Adipose tissue (tissue), 3 donors: ENCODE measurements around the gene PLPP3. TPM values are rescaled to one million over a fixed set of nuclear protein-coding genes. Genes with fewer than 3 reads are reported as not detected.
"Not testable (repeated sequence)": the region's sequence is repeated elsewhere in the genome, so short reads cannot be mapped to it uniquely, and the experiment has no call there.

ENCODE experiments used
- H3K27ac ChIP-seq: one replicate; pipeline ENCODE4 v1.5.1; 2013; ENCODE audit warnings: low read depth, low read length
- WGBS, 3 donors: extraction: QIAGEN DNeasy Blood & Tissue Kit; methylation state at CpG; one replicate each; pipeline ENCODE4 v1.1.7; 2013; 5-methylcytosine and 5-hydroxymethylcytosine counted together
- polyA plus RNA-seq, 3 donors: library from polyadenylated mRNA; stranded (reverse); fragments of 200-250 nt; gene quantifications; one replicate each; pipeline ENCODE4 v1.2.3, GENCODE V29; 2013
- donor health status: healthy with polysubstance abuse.
- donor health status: Bipolar disorder and iron deficiency.
- donor health status: healthy.

PLPP3 gene
- 100 to 1,000 TPM in 1 of 3 donors, 10 to 100 TPM in 2; 24.1 to 174 (median 93.5) TPM for polyA plus RNA-seq

DNA sequence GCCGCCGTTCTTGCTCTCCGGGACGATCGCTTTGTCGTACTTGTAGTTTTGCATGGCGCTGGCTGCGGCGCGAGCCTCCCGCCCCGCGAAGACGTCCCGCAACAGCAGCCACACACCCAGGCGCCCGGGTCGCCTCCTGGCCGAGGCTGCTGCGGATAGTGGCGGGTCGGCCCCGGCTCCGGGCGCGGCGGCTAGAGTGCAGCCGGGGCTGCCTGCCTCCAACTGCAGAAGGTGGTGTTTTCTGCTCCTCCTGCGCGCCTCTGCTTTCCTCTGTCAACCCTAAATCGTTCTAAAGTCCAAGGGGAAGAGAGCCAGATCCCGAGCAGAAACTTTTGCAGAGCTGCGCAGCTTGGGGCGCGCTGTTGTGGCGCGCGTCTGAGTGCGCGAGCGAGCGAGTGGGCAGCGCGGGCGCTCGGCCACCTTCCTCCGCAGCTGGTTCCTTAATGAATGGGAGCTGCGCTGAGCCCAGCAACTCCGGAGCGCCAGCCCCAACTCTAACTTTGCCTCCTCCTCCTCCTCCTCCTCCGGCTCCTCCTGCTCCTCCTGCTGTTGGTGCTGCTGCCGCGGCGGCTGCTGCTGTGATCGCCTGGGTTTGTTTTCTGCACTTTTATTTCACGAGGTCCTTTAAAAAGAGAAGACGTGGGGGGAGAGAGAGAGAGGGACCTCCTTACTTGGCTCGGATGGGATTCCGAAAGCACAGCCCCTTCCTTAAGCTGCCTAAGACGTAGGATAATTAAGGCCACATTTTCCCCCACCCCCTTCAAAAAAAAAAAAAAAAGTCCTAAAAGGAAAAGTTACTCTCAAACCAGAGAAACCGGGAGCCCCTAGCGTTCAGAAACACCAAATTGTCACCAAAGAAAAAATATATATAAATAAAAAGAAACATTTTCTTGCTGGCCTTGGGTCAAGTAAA lies at the start of gene PLPP3:
Gene PLPP3, minus strand, starts transcription at position 601 of the 913 bp plus-strand sequence. Its CDS starts 547 bp downstream, at position 54.
- 0% methylated on average over 50 to 62 of the region's 62 CpGs for WGBS, 3 donors
- H3K27ac ChIP-seq: peak within 1 kb of the TSS; percentile 68

DNA sequence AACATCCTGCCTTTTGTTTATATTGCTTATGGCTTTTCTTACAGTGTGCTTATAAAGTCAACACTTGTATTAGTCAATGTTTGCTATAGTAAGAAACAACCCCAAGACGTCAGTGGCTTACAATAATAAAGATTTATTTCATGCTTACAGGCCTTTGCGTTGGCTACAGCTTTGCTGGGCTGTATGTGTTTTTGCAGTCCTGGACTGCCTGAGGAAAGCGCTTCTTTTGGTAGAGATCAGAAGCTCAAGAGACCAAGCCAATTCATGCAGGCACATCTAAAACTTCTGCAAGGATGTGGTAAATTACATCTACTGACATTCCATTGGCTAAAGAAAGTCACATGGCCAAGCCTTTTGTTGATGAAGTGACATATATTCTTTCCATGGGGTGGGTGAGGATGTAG lies 48.3 kb upstream of the PLPP3 start:
- no peak overlapping the region for H3K27ac ChIP-seq
- WGBS, 3 donors: 80 to 84% (median 83%) methylated on average over 3 of the region's 3 CpGs

DNA sequence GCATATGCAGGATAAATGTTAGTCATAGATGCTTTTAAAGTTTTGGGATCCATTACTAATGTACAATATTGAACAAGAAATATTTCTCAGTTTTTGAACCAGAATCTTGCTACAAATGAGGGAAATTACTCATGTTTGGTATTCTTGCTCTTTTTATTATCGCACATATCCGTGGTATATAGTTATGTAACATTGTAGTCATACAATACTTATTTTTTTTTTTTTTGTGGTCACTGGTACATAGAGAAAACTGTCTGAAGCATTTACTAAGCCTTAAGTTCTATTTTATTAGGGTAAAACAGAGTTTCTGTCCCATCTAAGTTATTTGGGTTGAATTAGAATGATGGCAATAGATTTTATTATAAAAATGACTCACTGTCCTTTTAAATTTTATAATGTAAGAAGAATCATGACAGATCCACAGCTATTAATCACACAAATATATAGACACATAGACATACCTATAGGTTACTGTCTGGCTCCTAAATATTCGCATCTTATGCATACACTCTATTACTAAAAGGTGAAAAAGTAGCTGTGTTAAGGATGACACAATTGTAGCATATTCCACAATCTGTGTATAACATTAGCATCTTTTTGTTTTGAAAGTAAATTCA lies 47.8 kb upstream of the PLPP3 start:
- WGBS, 3 donors: 75 to 76% (median 76%) methylated on average over 3 of the region's 3 CpGs
- no peak overlapping the region for H3K27ac ChIP-seq

DNA sequence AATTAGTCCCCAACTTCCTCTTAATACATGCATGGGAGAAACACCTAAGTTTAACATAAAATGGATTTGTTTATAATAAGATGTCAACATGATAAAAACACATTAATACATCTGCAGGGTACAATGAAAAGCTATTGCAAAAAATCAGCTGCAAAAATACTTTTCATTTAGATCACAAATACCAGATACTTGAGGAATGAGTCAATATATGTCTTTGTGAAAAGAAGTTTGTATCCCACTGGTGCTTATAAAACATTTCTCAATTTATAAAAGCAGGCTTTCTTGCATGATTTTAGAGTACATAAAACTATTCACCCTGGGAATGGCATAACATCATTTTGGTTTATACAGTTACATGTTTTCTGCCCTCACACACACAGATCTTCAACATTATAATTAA lies 47.2 kb upstream of the PLPP3 start:
- H3K27ac ChIP-seq: no peak overlapping the region

DNA sequence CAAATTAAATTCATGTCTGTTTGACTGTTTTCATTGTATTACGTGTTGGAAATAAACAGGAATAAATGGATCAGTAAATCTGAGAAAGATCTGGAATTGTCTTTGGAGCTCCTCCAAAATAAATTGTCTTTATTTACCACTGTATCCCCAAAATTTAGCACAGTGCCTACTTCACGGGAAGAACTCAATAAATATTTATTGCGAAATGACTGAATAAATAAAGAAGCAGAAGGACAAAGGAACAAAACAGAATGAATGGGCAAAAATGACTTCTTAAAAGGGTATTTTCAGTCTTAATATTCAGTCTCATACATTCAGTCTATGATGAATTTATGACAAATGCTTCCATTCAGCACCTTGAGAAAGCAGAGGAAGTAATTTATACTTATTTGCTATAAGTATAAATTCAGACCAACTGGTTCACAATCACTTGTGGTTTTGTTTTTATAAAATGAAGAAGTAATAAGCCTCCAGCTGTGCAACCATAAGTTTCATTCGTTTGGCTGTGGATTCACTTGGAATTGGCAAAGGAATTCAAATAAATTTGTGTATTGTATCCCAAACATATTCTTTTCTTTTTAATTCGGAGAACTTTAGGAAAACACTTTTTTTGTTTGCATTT lies 46.6 kb upstream of the PLPP3 start:
- WGBS, 3 donors: 53 to 65% (median 60%) methylated on average over 5 of the region's 5 CpGs
- no peak overlapping the region for H3K27ac ChIP-seq

DNA sequence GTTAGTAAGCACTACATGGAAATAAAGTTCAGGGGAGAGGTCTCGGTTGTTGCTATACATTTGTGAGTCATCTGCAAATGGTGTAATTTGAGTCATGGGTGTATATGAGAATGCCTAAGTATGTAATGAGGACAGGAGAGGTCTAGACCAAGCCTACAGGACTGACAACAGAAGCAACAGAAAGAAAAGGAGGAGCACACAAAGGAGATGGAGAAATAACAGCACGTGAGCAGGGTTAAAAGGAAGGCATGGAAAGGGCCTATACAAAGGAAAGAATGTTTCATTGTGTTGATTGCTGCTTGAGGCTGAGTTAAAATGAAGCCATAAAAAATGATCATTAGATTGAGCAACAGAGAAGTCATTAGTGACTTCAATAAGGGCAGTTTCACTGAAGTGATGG lies 37.8 kb upstream of the PLPP3 start:
- H3K27ac ChIP-seq: no peak overlapping the region
- WGBS, 3 donors: 76 to 94% (median 92%) methylated on average over 2 of the region's 2 CpGs

DNA sequence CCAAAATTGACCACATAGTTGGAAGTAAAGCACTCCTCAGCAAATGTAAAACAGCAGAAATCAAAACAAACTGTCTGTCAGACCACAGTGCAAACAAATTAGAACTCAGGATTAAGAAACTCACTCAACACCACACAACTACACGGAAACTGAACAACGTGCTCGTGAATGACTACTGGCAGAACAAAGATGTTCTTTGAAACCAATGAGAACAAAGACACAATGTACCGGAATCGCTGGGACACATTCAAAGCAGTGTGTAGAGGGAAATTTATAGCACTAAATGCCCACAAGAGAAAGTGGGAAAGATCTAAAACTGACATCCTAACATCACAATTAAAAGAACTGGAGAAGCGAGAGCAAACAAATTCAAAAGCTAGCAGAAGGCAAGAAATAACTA lies 31.4 kb upstream of the PLPP3 start:
- H3K27ac ChIP-seq: not testable (repeated sequence)
- 76 to 95% (median 94%) methylated on average over 6 of the region's 6 CpGs for WGBS, 3 donors

DNA sequence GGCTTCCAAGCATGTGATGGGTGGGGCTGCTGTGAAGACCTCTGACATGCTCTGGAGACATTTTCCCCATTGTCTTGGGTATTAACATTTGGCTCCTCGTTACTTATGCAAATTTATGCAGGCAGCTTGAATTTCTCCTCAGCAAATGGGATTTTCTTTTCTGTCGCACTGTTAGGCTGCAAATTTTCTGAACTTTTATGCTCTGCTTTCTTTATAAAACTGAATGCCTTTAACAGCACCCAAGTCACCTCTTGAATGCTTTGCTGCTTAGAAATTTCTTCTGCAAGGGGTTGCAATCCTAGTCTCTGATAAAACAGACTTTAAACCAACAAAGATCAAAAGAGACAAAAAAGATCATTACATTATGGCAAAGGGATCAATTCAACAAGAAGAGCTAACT lies 30.7 kb upstream of the PLPP3 start:
- not testable (repeated sequence) for H3K27ac ChIP-seq
- WGBS, 3 donors: 31 to 65% (median 55%) methylated on average over 2 of the region's 2 CpGs

DNA sequence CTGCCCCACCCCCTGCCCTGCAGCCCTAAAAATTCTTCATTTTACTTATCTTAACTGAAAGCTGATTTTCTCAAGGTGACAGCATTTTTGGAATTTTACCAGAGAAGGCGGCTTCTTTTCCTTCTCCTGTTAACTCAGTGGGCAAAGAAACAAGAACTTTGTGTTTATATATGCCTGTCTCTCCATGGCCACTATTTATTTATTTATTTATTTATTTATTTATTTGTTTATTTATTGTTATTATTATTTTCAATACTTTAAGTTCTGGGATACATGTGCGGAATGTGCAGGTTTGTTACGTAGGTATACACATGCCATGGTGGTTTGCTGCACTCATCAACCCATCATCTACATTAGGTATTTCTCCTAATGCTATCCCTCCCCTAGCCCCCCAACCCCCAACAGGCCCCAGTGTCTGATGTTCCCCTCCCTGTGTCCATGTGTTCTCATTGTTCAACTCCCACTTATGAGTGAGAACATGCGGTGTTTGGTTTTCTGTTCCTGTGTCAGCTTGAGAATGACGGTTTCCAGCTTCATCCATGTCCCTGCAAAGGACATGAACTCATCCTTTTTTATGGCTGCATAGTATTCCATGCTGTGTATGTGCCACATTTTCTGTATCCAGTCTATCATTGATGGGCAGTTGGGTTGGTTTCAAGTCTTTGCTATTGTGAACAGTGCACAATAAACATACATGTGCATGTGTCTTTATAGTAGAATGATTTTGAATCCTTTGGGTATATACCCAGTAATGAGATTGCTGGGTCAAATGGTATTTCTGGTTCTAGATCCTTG lies 16.2 kb upstream of the PLPP3 start:
- WGBS, 3 donors: 93 to 99% (median 97%) methylated on average over 5 of the region's 5 CpGs
- H3K27ac ChIP-seq: not testable (repeated sequence)

DNA sequence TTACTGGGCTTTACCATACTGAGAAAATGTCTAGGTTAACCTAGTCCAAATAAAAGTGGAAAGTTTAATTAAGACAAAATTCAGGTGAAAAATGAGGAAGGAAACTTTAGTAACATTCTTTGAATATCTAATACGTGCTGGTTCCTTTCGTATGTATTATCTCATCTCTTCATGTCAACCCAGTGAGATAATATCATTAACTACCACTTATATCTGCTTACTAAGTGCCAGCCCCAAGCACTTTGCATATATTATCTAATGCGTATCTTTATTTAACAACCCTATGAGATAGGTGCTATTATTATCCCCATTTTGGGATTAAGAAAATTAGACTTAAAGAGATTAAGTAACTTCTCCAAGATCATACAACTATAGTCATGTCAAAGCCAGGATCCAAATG lies 12.5 kb upstream of the PLPP3 start:
- WGBS, 3 donors: 42 to 59% (median 58%) methylated on average over 3 of the region's 3 CpGs
- H3K27ac ChIP-seq: no peak overlapping the region

DNA sequence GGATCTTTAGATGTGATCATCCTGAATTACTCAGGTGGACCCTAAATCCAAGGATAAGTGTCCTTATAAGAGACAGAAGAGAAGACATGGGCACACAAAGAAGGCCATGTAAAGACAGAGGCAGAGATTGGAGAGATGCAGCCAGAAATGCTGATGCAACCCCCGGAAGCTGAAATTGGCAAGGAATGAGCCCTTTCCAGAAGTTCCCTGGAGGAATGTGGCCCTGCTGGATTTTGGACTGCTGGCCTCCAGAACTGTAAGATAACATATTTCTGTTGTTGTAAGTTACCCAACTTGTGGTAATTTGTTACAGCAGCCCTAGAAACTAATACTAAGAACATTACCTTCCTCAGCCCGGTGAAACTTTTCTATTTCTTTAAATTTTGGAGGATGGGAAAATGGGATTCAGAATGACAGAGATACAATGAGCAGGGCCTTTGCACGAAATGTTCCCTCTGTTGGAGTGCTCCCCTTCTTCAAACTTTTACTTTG lies 11.2 kb upstream of the PLPP3 start:
- no peak overlapping the region for H3K27ac ChIP-seq
- 80 to 85% (median 84%) methylated on average over 3 of the region's 3 CpGs for WGBS, 3 donors

DNA sequence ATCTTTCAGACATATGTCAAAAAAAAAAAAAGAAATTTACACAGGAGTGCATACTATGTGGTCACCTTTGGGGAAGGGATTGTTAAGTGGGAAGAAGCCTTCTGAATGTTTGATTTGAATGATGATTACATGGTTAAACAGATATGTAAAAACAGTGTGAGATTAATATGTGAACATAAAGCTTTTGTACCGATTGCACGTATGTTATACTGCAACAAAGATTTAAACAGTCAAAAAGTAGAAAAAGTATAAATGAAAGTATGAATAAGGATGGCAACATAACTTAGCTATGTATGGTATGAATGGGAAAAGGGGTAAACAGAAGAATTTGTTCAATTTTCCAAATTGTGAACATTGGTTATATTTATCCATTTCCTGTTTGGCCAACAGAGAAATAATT lies 10.0 kb upstream of the PLPP3 start:
- no peak overlapping the region for H3K27ac ChIP-seq
- WGBS, 3 donors: 90 to 97% (median 95%) methylated on average over 2 of the region's 2 CpGs

DNA sequence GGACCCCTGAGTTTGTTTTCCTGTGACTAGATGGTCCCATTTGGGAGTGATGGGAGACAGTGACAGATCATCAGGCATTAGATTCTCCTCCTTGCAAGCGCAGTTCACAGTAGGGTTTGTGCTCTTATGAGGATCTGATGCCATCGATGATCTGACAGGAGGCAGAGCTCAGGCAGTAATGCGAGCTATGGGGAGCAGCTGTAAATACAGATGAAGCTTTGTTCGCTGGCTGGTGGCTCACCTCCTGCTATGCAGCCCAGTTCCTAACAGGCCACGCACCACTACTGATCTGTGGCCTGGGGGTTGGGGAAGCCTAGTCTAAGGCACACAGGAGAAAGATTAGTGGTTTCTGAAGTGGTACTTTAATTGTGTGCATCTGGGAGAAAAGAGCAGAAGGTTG lies 7.1 kb upstream of the PLPP3 start:
- no peak overlapping the region for H3K27ac ChIP-seq
- WGBS, 3 donors: 87 to 97% (median 95%) methylated on average over 5 of the region's 5 CpGs

DNA sequence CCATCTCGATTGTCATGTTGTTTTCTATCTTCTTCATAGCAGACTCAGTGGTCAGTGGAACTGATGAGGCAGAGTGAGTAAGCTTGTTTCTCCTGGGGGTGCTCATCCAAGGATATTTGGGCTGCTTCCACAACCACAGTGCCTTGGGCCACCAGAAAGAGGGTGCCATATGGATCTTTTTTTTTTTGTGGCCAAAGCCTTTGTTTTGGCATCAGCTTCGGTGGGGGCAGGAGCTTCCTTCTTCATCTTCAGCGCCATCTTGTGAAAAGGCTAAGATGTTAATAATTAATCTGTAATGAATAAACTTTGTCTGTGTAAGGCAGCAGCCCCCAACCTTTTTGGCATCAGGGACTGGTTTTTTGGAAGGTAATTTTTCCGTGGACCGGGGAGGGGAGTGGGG lies 6.6 kb upstream of the PLPP3 start:
- H3K27ac ChIP-seq: no peak overlapping the region
- 66 to 76% (median 71%) methylated on average over 5 of the region's 5 CpGs for WGBS, 3 donors

DNA sequence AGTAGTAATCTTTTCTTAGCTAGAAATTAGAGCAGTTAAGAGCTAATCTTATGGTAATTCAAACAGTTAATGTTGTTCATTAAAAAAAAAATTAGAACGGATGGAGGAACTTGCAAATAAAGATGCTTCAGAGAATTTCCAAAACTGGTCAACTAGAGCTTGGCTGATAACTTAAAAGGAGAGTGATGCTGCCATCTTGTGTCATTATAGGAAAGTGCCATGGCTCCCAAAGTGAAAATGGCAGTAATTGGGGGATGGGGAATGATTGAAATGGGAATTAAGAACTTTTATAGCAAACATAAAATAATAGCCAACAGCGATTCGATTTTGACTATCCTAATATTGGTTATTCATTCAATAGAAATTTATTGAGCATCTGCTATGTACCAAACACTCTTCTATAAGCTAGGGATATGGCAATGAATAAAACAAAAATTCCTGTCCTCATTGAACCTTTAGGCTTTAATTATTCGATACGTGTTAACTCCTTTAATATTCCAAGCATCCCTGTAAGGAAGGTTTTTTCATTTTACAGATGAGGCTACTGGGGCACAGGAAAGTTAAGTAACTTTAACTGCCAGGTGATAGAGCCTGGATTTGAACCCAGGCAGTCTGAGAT lies 5.7 kb upstream of the PLPP3 start:
- 19 to 25% (median 21%) methylated on average over 5 of the region's 5 CpGs for WGBS, 3 donors
- no peak overlapping the region for H3K27ac ChIP-seq

DNA sequence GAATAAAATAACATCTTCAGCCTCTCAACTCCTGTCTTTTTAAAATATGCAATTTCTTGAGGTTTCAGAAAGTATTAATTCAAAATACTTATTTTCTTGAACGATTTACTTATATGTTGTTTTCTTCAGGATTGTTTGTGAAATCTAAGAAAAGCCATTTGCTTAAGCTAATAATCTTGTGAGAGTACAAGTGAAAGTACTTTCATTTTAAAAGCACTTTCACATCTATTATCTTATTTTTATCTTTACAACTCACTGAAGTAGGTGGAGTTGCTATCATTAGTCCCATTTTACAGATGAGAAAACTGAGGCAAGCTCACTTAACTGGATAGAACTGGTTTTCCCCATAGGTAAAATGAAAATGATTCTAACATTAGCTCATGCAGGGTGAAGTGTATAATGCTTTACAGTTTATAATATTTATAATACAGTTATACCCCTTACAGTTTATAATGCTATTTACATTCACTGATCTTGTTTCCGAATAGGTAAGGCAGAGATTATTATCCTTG lies 4.7 kb upstream of the PLPP3 start:
- WGBS, 3 donors: 72 to 83% (median 81%) methylated on average over 2 of the region's 2 CpGs
- H3K27ac ChIP-seq: no peak overlapping the region

DNA sequence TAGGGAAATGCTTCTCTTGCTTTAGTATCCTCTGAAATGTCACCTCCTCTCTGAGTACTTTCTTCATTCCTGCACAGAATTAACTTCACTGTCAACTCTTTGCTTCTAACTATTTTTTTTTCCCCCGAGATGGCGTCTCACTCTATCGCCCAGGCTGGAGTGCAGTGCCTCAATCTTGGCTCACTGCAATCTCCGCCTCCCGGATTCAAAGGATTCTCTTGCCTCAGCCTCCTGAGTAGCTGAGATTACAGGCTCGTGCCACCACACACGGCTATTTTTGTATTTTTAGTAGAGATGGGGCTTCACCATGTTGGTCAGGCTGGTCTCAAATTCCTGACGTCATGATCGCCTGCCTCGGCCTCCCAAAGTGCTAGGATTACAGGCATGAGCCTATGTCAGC lies 1.4 kb upstream of the PLPP3 start:
- WGBS, 3 donors: 90 to 98% (median 97%) methylated on average over 10 of the region's 10 CpGs
- no peak overlapping the region for H3K27ac ChIP-seq
